ENCODE results near the gene CDK8.

CDK8 gene

GRCh38 chr13:26436914-26437313 is 183.0 kb downstream of the CDK8 start:
- no peak for TF ChIP-seq CTCF (IDR thresholded peaks at IDR 0.05; ENCODE audit: extremely low read depth, missing control alignments)
- no peak for DNase-seq (ENCODE audit: low spot score)

- TF ChIP-seq CTCF (IDR thresholded peaks at IDR 0.05; ENCODE audit: extremely low read depth, missing control alignments): no peak
- no peak for DNase-seq (ENCODE audit: low spot score)
Observed at GRCh38 chr13:26440111-26440510, 186.2 kb downstream of the CDK8 start.

GRCh38 chr13:26441476-26441875 is 187.5 kb downstream of the CDK8 start:
- no peak for DNase-seq (ENCODE audit: low spot score)
- no peak for TF ChIP-seq CTCF (IDR thresholded peaks at IDR 0.05; ENCODE audit: extremely low read depth, missing control alignments)

GRCh38 chr13:26442541-26442940 is 188.6 kb downstream of the CDK8 start:
- DNase-seq (ENCODE audit: low spot score): no peak
- no peak for TF ChIP-seq CTCF (IDR thresholded peaks at IDR 0.05; ENCODE audit: extremely low read depth, missing control alignments)

GRCh38 chr13:26445092-26445491 is 191.2 kb downstream of the CDK8 start:
- TF ChIP-seq CTCF (IDR thresholded peaks at IDR 0.05; ENCODE audit: extremely low read depth, missing control alignments): no peak
- DNase-seq (ENCODE audit: low spot score): no peak

- no peak for TF ChIP-seq CTCF (IDR thresholded peaks at IDR 0.05; ENCODE audit: extremely low read depth, missing control alignments)
Observed at GRCh38 chr13:26446751-26447150, 192.8 kb downstream of the CDK8 start.

GRCh38 chr13:26448032-26448431 is 194.1 kb downstream of the CDK8 start:
- DNase-seq (ENCODE audit: low spot score): no peak

More at GRCh38 chr13:26446751-26447150, 192.8 kb downstream of the CDK8 start:
- DNase-seq (ENCODE audit: low spot score): no peak

More at GRCh38 chr13:26448032-26448431, 194.1 kb downstream of the CDK8 start:
- no peak for TF ChIP-seq CTCF (IDR thresholded peaks at IDR 0.05; ENCODE audit: extremely low read depth, missing control alignments)
